ENCODE data around the gene CCDC171.
"Not testable (repeated sequence)": the region's sequence is repeated elsewhere in the genome, so short reads cannot be mapped to it uniquely, and the experiment has no call there.

DNA sequence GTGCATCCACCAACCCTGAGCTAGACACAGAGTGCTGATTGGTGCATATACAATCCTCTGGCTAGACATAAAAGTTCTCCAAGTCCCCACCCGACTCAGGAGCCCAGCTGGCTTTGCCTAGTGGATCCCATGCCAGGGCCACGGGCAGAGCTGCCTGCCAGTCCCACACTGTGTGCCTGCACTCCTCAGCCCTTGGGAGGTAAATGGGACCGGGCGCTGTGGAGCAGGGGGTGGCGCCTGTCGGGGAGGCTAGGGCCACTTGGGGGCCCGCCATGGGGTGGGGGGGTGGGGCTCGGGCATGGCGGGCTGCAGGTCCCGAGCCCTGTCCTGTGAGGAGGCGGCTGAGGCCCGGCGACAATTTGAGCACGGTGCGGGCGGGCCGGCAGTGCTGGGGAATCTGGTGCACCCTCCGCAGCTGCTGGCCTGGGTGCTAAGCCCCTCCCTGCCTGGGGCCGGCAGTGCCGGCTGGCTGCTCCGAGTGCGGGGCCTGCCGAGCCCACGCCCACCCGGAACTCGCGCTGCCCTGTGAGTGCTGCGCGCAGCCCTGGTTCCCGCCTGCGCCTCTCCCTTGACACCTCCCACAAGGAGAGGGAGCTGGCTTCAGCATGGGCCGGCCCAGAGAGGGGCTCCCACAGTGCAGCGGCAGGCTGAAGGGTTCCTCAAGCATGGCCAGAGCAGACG, 257.5 kb downstream of the CCDC171 start:
- TF ChIP-seq, protein P1, sequence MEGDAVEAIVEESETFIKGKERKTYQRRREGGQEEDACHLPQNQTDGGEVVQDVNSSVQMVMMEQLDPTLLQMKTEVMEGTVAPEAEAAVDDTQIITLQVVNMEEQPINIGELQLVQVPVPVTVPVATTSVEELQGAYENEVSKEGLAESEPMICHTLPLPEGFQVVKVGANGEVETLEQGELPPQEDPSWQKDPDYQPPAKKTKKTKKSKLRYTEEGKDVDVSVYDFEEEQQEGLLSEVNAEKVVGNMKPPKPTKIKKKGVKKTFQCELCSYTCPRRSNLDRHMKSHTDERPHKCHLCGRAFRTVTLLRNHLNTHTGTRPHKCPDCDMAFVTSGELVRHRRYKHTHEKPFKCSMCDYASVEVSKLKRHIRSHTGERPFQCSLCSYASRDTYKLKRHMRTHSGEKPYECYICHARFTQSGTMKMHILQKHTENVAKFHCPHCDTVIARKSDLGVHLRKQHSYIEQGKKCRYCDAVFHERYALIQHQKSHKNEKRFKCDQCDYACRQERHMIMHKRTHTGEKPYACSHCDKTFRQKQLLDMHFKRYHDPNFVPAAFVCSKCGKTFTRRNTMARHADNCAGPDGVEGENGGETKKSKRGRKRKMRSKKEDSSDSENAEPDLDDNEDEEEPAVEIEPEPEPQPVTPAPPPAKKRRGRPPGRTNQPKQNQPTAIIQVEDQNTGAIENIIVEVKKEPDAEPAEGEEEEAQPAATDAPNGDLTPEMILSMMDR (IDR thresholded peaks at IDR 0.05): not testable (repeated sequence)
- TF ChIP-seq POLR2A (IDR thresholded peaks at IDR 0.05): not testable (repeated sequence)
